Measurements from ENCODE around the gene ADCY4. TPM values are rescaled to one million over a fixed set of nuclear protein-coding genes. Genes with fewer than 3 reads are reported as not detected.

Gene ADCY4
- total RNA-seq, 1 experiment from 2014 or later: 0.86 TPM

- no TSS peak for BruUV-seq (replicated peaks)
- Histone ChIP-seq H3K4me2 (ENCODE audit: low read length) (no peak within 1 kb of the TSS), H3K79me2 (ENCODE audit: insufficient read depth, low read length) (no peaks in the 10 kb centered on the region), H3K4me3 (replicated peaks in 1 of 2; ENCODE audit: low read depth in 1 of 2, low read length in 2 of 2) (no peak within 1 kb of the TSS), H3K36me3 (ENCODE audit: control insufficient read depth in 1 of 2, insufficient read depth in 2 of 2, low read length in 2 of 2) (no peaks in the 10 kb centered on the region), H2AFZ (ENCODE audit: low read depth, low read length, poor library complexity, severe bottlenecking) (no peak within 1 kb of the TSS), H3K27me3 (ENCODE audit: insufficient read depth, low read length) (no peaks in the 10 kb centered on the region), H4K20me1 (ENCODE audit: insufficient read depth) (no peaks in the 10 kb centered on the region), H3K4me1 (ENCODE audit: control insufficient read depth in 1 of 2, insufficient read depth in 2 of 2, low read length in 2 of 2) (no peaks in the 10 kb centered on the region), H3K9ac (ENCODE audit: low read length) (no peak within 1 kb of the TSS), H3K9me3 (ENCODE audit: control insufficient read depth in 1 of 2, insufficient read depth in 1 of 2, low read depth in 1 of 2, low read length in 2 of 2) (no peaks in the 10 kb centered on the region), H3K9me2 (ENCODE audit: insufficient read depth) (no peaks in the 10 kb centered on the region), H3K27ac (ENCODE audit: low read depth, low read length) (no peak within 1 kb of the TSS)
- ChIA-PET CTCF (no interaction called here), POLR2A (no interaction called here), RAD21 (ENCODE audit: low non-redundant PET in 1 of 2, low total read pairs in 2 of 2, uncharacterized antibody in 2 of 2, unreplicated experiment in 2 of 2) (no interaction called here)
- intact Hi-C loops (cut with micrococcal nuclease): no loop called here
- DNase-seq (ENCODE audit: low read depth, low spot score) (no peak), ATAC-seq (no peak)
- TF ChIP-seq FOSL1 (IDR thresholded peaks at IDR 0.05; ENCODE audit: low read depth): no peak
- no peak for TF ChIP-seq EZH2phosphoT487 (IDR thresholded peaks at IDR 0.05; ENCODE audit: borderline replicate concordance)
- no peak for TF ChIP-seq SP1 (IDR thresholded peaks at IDR 0.05; ENCODE audit: low read depth)
- no peak for TF ChIP-seq EZH2 (IDR thresholded peaks at IDR 0.05)
- no peak for TF ChIP-seq EGR1 (IDR thresholded peaks at IDR 0.05; ENCODE audit: low read depth)
- no peak for TF ChIP-seq SIN3A (IDR thresholded peaks at IDR 0.05; ENCODE audit: low read depth)
- no peak for TF ChIP-seq CBX3 (IDR thresholded peaks at IDR 0.05; ENCODE audit: low read depth)
- no peak for TF ChIP-seq ELF1 (IDR thresholded peaks at IDR 0.05; ENCODE audit: borderline replicate concordance, low read depth)
- TF ChIP-seq, protein P1, sequence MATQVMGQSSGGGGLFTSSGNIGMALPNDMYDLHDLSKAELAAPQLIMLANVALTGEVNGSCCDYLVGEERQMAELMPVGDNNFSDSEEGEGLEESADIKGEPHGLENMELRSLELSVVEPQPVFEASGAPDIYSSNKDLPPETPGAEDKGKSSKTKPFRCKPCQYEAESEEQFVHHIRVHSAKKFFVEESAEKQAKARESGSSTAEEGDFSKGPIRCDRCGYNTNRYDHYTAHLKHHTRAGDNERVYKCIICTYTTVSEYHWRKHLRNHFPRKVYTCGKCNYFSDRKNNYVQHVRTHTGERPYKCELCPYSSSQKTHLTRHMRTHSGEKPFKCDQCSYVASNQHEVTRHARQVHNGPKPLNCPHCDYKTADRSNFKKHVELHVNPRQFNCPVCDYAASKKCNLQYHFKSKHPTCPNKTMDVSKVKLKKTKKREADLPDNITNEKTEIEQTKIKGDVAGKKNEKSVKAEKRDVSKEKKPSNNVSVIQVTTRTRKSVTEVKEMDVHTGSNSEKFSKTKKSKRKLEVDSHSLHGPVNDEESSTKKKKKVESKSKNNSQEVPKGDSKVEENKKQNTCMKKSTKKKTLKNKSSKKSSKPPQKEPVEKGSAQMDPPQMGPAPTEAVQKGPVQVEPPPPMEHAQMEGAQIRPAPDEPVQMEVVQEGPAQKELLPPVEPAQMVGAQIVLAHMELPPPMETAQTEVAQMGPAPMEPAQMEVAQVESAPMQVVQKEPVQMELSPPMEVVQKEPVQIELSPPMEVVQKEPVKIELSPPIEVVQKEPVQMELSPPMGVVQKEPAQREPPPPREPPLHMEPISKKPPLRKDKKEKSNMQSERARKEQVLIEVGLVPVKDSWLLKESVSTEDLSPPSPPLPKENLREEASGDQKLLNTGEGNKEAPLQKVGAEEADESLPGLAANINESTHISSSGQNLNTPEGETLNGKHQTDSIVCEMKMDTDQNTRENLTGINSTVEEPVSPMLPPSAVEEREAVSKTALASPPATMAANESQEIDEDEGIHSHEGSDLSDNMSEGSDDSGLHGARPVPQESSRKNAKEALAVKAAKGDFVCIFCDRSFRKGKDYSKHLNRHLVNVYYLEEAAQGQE (IDR thresholded peaks at IDR 0.05; ENCODE audit: low read depth): no peak
- no peak for TF ChIP-seq TCF7L2 (IDR thresholded peaks at IDR 0.05; ENCODE audit: borderline replicate concordance, extremely low read depth, insufficient read depth, insufficient read length)
- TF ChIP-seq, protein P2, sequence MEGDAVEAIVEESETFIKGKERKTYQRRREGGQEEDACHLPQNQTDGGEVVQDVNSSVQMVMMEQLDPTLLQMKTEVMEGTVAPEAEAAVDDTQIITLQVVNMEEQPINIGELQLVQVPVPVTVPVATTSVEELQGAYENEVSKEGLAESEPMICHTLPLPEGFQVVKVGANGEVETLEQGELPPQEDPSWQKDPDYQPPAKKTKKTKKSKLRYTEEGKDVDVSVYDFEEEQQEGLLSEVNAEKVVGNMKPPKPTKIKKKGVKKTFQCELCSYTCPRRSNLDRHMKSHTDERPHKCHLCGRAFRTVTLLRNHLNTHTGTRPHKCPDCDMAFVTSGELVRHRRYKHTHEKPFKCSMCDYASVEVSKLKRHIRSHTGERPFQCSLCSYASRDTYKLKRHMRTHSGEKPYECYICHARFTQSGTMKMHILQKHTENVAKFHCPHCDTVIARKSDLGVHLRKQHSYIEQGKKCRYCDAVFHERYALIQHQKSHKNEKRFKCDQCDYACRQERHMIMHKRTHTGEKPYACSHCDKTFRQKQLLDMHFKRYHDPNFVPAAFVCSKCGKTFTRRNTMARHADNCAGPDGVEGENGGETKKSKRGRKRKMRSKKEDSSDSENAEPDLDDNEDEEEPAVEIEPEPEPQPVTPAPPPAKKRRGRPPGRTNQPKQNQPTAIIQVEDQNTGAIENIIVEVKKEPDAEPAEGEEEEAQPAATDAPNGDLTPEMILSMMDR (IDR thresholded peaks at IDR 0.05 in 2 of 3, conservative IDR thresholded peaks at IDR 0.05 in 1 of 3; ENCODE audit: borderline replicate concordance in 1 of 3, insufficient read depth in 1 of 3, low read depth in 2 of 3, low read length in 2 of 3): no peak
- no peak for TF ChIP-seq CEBPB (IDR thresholded peaks at IDR 0.05; ENCODE audit: low read depth)
- TF ChIP-seq SRF (IDR thresholded peaks at IDR 0.05; ENCODE audit: low read depth): no peak
- no peak for TF ChIP-seq ATF3 (IDR thresholded peaks at IDR 0.05)
Measured at GRCh38 chr14:24339284-24340151, 4.6 kb upstream of the ADCY4 start, which contains the start of gene RIPK3. TSS of gene RIPK3 (minus strand) at chr14:24339991. CDS start at chr14:24339826, 165 bp downstream.
